Stimulated activated naive B cell treated with anti-CD40 and anti-IgM and Interleukin-4, amounts not matched to agents 10 μg/mL and 1 μg/mL and 100 μg/mL, for 72 hours (primary cell): Measurements from ENCODE around the gene UPF3B.
"Not testable (repeated sequence)": the region's sequence is repeated elsewhere in the genome, so short reads cannot be mapped to it uniquely, and the experiment has no call there.

Source experiments
- ATAC-seq, 2 donors: fragments of 150-1000 bp; cut with Tn5 transposase; replicated peaks; 2 replicates each; pipeline ENCODE4 v1.10.0; 2021; ENCODE audit warnings: moderate library complexity in 1 of 2
- DNase-seq: peaks from one replicate; pipeline ENCODE4 v3.0.0; 2021
- H3K27ac Mint-ChIP-seq: one replicate; pipeline ENCODE4 v1.8.0; 2022; ENCODE audit warnings: mild to moderate bottlenecking, mixed read lengths
- H3K27me3 Mint-ChIP-seq, 2 donors: one replicate each; pipeline ENCODE4 v1.8.0; 2022; ENCODE audit warnings: mixed read lengths in 2 of 2
- H3K36me3 Mint-ChIP-seq, 2 donors: one replicate each; pipeline ENCODE4 v1.8.0; 2022; ENCODE audit warnings: mixed read lengths in 2 of 2, mild to moderate bottlenecking in 1 of 2
- H3K4me1 Mint-ChIP-seq, 2 donors: one replicate each; pipeline ENCODE4 v1.8.0; 2022; ENCODE audit warnings: mixed read lengths in 2 of 2, mild to moderate bottlenecking in 1 of 2
- H3K4me3 Mint-ChIP-seq, 2 donors: one replicate each; pipeline ENCODE4 v1.8.0; 2022; ENCODE audit warnings: mild to moderate bottlenecking in 2 of 2, mixed read lengths in 2 of 2, moderate library complexity in 1 of 2
- H3K9me3 Mint-ChIP-seq, 2 donors: one replicate each; pipeline ENCODE4 v1.8.0; 2022; ENCODE audit warnings: mixed read lengths in 2 of 2, mild to moderate bottlenecking in 1 of 2

Gene UPF3B

GRCh38 chrX:119871599-119872395 lies 19.0 kb upstream of the UPF3B start, which contains the start of the genes NDUFA1 and RNF113A:
NDUFA1 (plus strand) TSS chrX:119871832; CDS start chrX:119871912, 80 bp downstream.
RNF113A (minus strand) TSS chrX:119871733; CDS start chrX:119871613, 120 bp downstream.
- ATAC-seq (peak; percentile 95 to 96), DNase-seq (peak; percentile 83)
- Mint-ChIP-seq H3K27me3 (no peaks in the 10 kb centered on the region), H3K4me1 (peaks cover 5 to 6% of the 10 kb centered on the region in 2 donors), H3K36me3 (peaks cover 5 to 13% of the 10 kb centered on the region in 2 donors), H3K4me3 (peak within 1 kb of the TSS; percentile 87 to 99), H3K27ac (peak within 1 kb of the TSS; percentile 92), H3K9me3 (no peaks in the 10 kb centered on the region)

- peak overlapping the region; percentile 92 for H3K27ac Mint-ChIP-seq
- peaks cover 5 to 13% of the 10 kb centered on the region in 2 donors for H3K36me3 Mint-ChIP-seq
- H3K27me3 Mint-ChIP-seq: no peaks in the 10 kb centered on the region
- no peaks in the 10 kb centered on the region for H3K9me3 Mint-ChIP-seq
- peaks cover 5 to 6% of the 10 kb centered on the region in 2 donors for H3K4me1 Mint-ChIP-seq
- peak overlapping the region; percentile 87 to 99 for H3K4me3 Mint-ChIP-seq
- ATAC-seq: peak; percentile 56 to 57
- no peak for DNase-seq
Observed at GRCh38 chrX:119871245-119871598, 18.5 kb upstream of the UPF3B start.

GRCh38 chrX:119870626-119871131 lies 17.9 kb upstream of the UPF3B start:
- peak; percentile 6 for DNase-seq
- Mint-ChIP-seq H3K27me3 (no peaks in the 10 kb centered on the region), H3K9me3 (no peaks in the 10 kb centered on the region), H3K36me3 (peaks cover 5 to 13% of the 10 kb centered on the region in 2 donors), H3K4me3 (peak overlapping the region; percentile 87 to 99), H3K4me1 (peaks cover 5 to 6% of the 10 kb centered on the region in 2 donors), H3K27ac (peak overlapping the region; percentile 92)
- ATAC-seq: peak; percentile 22 to 30

GRCh38 chrX:119853444-119853843 lies 681 bp upstream of the UPF3B start:
- H3K27me3 Mint-ChIP-seq: no peaks in the 10 kb centered on the region
- no peaks in the 10 kb centered on the region for H3K9me3 Mint-ChIP-seq
- DNase-seq (no peak), ATAC-seq (no peak)
- H3K36me3 Mint-ChIP-seq: peaks cover 3 to 5% of the 10 kb centered on the region in 2 donors
- peak overlapping the region; percentile 95 to 99 for H3K4me3 Mint-ChIP-seq
- H3K4me1 Mint-ChIP-seq: peaks cover 0 to 4% of the 10 kb centered on the region in 2 donors
- H3K27ac Mint-ChIP-seq: peak overlapping the region; percentile 99

GRCh38 chrX:119833905-119834304 lies 18.9 kb downstream of the UPF3B start:
- H3K9me3 Mint-ChIP-seq: no peaks in the 10 kb centered on the region
- peaks cover 0 to 4% of the 10 kb centered on the region in 2 donors for H3K27me3 Mint-ChIP-seq
- DNase-seq (no peak), ATAC-seq (no peak)
- H3K4me1 Mint-ChIP-seq: peaks cover 0 to 11% of the 10 kb centered on the region in 2 donors
- H3K36me3 Mint-ChIP-seq: peaks cover 32 to 44% of the 10 kb centered on the region in 2 donors
- no peak overlapping the region for H3K27ac Mint-ChIP-seq
- no peak overlapping the region for H3K4me3 Mint-ChIP-seq

GRCh38 chrX:119828446-119828845 lies 24.3 kb downstream of the UPF3B start:
- Mint-ChIP-seq H3K4me1 (peaks cover 2 to 5% of the 10 kb centered on the region in 2 donors), H3K27ac (no peak overlapping the region)

GRCh38 chrX:119826399-119826959 lies 26.3 kb downstream of the UPF3B start:
- peaks cover 18 to 23% of the 10 kb centered on the region in 2 donors for H3K36me3 Mint-ChIP-seq
- DNase-seq (no peak), ATAC-seq (peak; percentile 68 to 73)
- peaks cover 0 to 4% of the 10 kb centered on the region in 2 donors for H3K27me3 Mint-ChIP-seq
- H3K4me1 Mint-ChIP-seq: peaks cover 5 to 6% of the 10 kb centered on the region in 2 donors
- no peak overlapping the region for H3K4me3 Mint-ChIP-seq
- H3K27ac Mint-ChIP-seq: no peak overlapping the region
- no peaks in the 10 kb centered on the region for H3K9me3 Mint-ChIP-seq

More at GRCh38 chrX:119828446-119828845, 24.3 kb downstream of the UPF3B start:
- ATAC-seq: no peak
- H3K4me3 Mint-ChIP-seq: no peak overlapping the region
- peaks cover 23 to 27% of the 10 kb centered on the region in 2 donors for H3K36me3 Mint-ChIP-seq
- H3K9me3 Mint-ChIP-seq: no peaks in the 10 kb centered on the region
- peaks cover 0 to 7% of the 10 kb centered on the region in 2 donors for H3K27me3 Mint-ChIP-seq
- DNase-seq: no peak

GRCh38 chrX:119824221-119824620 lies 28.5 kb downstream of the UPF3B start:
- not testable (repeated sequence) for H3K4me1 Mint-ChIP-seq, H3K27ac Mint-ChIP-seq, H3K27me3 Mint-ChIP-seq

GRCh38 chrX:119821703-119822102 lies 31.1 kb downstream of the UPF3B start:
- not testable (repeated sequence) for DNase-seq, H3K27me3 Mint-ChIP-seq, H3K9me3 Mint-ChIP-seq, H3K36me3 Mint-ChIP-seq, H3K4me3 Mint-ChIP-seq
- Mint-ChIP-seq H3K4me1 (peaks cover 10 to 11% of the 10 kb centered on the region in 2 donors), H3K27ac (peak overlapping the region; percentile 54)
- ATAC-seq: peak; percentile 80 to 85

More at GRCh38 chrX:119824221-119824620, 28.5 kb downstream of the UPF3B start:
- not testable (repeated sequence) for H3K36me3 Mint-ChIP-seq, H3K4me3 Mint-ChIP-seq, ATAC-seq, H3K9me3 Mint-ChIP-seq, DNase-seq

- peaks cover 11 to 13% of the 10 kb centered on the region in 2 donors for H3K4me1 Mint-ChIP-seq
Observed at GRCh38 chrX:119817130-119817690, 35.6 kb downstream of the UPF3B start.

GRCh38 chrX:119816300-119816699 lies 36.5 kb downstream of the UPF3B start:
- no peaks in the 10 kb centered on the region for H3K36me3 Mint-ChIP-seq
- DNase-seq: no peak
- ATAC-seq: no peak
- no peak overlapping the region for H3K4me3 Mint-ChIP-seq
- no peak overlapping the region for H3K27ac Mint-ChIP-seq
- H3K9me3 Mint-ChIP-seq: peaks cover 0 to 3% of the 10 kb centered on the region in 2 donors
- H3K27me3 Mint-ChIP-seq: no peaks in the 10 kb centered on the region
- H3K4me1 Mint-ChIP-seq: peaks cover 8 to 13% of the 10 kb centered on the region in 2 donors

More at GRCh38 chrX:119817130-119817690, 35.6 kb downstream of the UPF3B start:
- H3K9me3 Mint-ChIP-seq: peaks cover 0 to 3% of the 10 kb centered on the region in 2 donors
- ATAC-seq (no peak), DNase-seq (no peak)
- no peak overlapping the region for H3K27ac Mint-ChIP-seq
- no peak overlapping the region for H3K4me3 Mint-ChIP-seq
- no peaks in the 10 kb centered on the region for H3K36me3 Mint-ChIP-seq
- H3K27me3 Mint-ChIP-seq: no peaks in the 10 kb centered on the region

- no peaks in the 10 kb centered on the region for H3K4me1 Mint-ChIP-seq
- ATAC-seq (no peak), DNase-seq (no peak)
- H3K27me3 Mint-ChIP-seq: peaks cover 0 to 3% of the 10 kb centered on the region in 2 donors
- H3K9me3 Mint-ChIP-seq: peaks cover 0 to 4% of the 10 kb centered on the region in 2 donors
- no peak overlapping the region for H3K4me3 Mint-ChIP-seq
- no peak overlapping the region for H3K27ac Mint-ChIP-seq
- H3K36me3 Mint-ChIP-seq: peaks cover 3 to 8% of the 10 kb centered on the region in 2 donors
Observed at GRCh38 chrX:119809185-119809666, 43.5 kb downstream of the UPF3B start.

- ATAC-seq, H3K27me3 Mint-ChIP-seq, H3K4me1 Mint-ChIP-seq, H3K4me3 Mint-ChIP-seq, DNase-seq, H3K27ac Mint-ChIP-seq, H3K9me3 Mint-ChIP-seq, H3K36me3 Mint-ChIP-seq: not testable (repeated sequence)
Observed at GRCh38 chrX:119808461-119808860, 44.3 kb downstream of the UPF3B start.

- no peak for DNase-seq
- Mint-ChIP-seq H3K27ac (no peak overlapping the region), H3K36me3 (peaks cover 7 to 10% of the 10 kb centered on the region in 2 donors), H3K9me3 (no peaks in the 10 kb centered on the region), H3K4me1 (no peaks in the 10 kb centered on the region), H3K4me3 (no peak overlapping the region), H3K27me3 (peaks cover 0 to 3% of the 10 kb centered on the region in 2 donors)
- no peak for ATAC-seq
Observed at GRCh38 chrX:119802546-119802945, 50.2 kb downstream of the UPF3B start.
